NCI-H524 (cell line): ENCODE data around the gene TUT4.

ENCODE experiments used
- DNase-seq, 2 experiments: peaks; one replicate each; lab custom pipeline; 2025; lab: John Stamatoyannopoulos, UW

Gene TUT4

DNA sequence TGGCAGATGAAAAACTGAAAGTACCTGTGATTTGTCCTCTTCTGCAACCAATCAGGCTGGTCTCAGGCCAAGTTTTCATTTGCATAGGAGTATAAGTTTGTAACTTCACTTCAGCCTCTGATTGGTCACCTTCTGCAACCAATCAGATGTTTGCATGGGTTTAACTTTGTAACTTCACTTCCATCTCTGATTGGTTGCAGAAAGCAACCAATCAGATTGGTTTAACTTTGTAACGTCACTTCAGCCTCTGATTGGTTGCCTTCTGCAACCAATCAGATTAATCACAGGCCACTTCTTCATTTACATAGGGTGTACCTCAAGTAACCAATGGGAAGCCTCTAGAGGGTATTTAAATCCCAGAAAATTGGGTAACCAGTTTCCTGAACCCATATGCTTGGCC is 18.9 kb upstream of the TUT4 start:
- no peak for DNase-seq

DNA sequence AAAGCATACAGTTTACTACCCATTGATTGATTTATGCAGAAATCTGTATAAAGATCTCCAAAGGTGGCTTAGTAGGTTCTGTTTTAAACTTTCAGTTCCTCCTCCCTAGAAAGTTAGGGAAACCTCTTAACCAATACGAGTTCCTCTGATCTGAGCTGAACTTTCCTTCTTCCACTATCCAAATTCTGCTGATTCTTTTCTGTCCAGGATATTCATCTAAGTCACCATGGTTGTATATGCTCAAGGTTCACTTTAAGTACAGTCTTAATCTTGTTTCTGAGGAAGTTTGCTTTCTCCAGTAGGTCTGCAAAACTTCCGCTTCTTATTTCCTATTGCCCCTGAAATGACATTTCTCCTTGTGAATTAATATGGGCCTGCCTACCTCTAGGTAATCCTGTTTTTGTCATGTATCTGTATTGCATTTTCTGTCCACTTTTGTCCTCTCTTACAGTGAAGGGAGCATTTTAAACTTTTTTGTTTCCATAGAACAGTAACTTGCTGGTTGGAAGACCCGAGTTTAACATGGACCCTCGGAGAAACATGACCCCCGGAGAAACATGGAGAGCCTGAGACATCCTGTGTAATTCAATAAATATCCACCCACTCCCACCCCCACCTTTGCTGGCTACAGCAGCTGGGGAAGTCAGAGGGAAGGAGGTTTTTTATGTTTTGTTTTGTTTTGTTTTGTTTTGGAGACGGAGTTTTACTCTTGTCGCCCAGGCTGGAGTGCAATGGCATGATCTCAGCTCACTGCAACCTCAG is 16.7 kb upstream of the TUT4 start:
- no peak for DNase-seq

DNA sequence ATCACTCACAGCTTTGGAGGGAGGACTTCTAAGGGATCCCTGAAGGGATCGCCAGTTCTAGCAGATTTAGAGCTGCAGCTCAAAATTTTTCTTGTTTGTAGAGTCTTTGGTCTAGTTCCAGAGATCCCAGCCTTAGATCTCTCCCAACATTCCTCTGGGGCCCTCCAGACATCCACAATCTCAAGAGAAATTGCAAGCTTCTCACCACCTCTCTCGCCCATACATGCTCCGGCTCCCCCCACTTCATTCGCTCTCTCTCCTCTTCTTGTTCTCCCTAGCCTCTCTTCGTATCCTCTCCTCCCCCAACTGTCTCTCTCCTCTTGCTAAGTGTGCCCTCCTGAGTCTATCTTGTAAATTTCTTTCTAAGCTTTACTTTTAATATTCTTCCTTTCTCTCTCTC is 15.1 kb upstream of the TUT4 start:
- DNase-seq = no peak

DNA sequence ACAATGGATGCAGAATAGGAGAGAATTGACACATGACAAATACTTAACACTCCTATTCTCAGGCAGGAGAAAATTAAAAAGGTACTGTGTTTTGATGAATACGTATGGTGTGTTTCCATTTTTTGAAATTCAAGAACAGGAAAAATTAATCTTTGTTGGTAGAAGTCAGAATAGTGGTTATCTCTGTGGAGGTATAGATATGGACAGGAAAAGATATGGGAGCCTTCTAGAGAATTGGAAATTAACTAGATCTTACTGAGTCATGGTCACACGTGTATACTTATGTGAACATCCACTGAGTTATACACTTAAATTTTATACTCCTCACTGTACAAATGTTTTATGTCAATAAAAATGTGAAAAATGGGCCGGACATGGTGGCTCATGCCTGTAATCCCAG is 9.9 kb upstream of the TUT4 start:
- no peak for DNase-seq

DNA sequence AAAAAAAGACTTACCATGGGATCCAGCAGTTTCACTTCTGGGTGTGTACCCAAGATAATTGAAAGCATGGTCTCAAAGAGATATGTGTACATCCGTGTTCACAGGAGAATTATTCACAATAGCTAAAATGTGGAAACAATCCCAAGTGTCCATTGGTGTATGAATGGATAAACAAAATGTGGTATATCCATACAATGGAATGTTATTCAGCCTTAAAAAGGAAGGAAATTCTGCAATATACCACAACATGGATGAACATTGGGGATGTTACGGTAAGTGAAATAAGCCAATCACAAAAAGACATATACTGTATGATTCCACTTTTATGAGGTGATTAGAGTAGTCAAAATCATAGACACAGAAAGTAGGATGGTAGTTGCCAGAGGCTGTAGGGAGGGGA is 7.0 kb upstream of the TUT4 start:
- DNase-seq = no peak

DNA sequence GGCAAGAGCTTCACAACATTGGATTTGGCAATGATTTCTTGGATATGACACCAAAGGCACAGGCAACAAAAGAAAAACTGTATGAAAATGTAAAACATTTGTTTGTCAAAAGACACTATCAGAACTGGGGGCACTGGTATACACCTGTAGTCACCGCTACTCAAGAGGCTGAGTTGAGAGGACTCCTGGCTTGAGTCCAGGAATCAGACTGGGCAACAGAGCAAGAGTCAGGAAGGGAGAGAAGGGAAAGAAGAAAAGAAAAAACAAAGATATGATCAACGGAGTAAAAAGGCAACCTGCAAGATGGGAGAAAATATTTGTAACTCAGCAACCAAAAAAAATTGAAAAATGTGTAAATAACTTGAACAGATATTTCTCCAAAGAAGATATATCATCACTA is 6.0 kb upstream of the TUT4 start:
- DNase-seq = no peak

DNA sequence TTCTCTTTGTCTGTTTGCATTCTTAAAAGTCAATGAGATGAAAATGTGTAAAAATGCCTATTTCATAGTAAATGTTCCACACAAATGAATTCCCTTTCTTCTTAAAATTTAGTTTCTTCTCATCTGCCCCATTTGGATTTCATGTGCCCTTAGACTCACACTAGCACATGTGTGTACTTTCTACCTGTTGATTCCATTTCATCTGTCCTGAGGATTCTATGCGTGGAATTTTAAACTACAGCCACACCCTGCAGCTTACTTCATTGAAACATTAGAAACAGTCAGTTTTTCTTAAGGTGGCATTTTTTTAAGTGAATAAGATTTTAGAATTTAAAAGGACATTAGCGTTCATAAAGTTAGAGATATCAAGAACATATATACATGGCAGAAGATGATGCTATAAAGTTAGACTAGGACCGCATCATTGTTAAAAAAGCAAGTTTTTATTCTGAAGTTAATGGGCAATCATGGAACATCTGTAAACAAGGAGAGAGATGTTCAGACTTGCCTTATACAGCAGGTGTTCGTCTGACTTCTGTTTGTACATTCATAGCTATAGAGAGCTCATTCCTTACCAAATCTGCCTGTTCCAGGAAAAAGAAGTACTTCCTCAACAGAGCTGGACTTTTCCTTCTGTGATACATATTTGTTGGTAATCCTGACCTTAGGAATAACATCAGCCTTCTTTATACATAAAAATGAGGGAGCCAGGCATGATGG is 3.9 kb upstream of the TUT4 start:
- DNase-seq = no peak

DNA sequence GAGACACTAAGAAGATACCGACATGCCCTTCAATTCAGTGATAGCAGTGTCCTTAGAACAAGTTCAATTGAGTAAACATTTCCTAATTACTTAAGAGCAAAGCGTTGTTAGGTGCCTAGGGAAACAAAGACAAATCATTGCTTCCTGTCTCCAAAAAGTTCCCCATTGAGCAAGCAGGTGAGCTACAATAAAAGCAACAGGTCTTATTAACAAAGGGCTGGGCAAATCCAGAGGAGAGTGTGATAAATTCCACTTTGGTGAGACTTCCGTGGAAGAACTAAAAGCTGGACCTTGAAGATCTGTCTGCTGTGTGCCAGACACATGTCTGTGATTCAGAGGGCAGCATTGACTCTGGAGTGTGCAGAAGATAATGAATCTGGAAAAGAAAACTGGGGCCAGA is 1.9 kb upstream of the TUT4 start:
- DNase-seq = no peak

DNA sequence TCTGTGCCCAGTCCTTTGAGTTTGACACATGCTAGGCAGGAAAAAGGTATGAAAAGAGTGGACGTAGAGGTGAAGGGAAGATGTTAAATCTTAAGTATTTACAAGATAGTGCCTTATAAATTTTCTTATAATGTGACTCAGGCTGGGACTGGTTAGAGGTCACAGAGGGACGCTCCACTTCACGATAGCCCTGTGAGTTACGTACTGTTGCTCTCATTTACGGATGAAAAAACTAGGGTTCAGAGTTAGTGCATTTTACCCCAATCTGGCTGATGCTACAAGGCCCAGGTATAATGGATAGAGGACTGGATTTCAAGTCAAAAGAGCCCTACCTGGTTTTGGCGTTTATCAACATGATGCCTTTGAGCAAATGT is 1.4 kb upstream of the TUT4 start:
- DNase-seq = no peak

DNA sequence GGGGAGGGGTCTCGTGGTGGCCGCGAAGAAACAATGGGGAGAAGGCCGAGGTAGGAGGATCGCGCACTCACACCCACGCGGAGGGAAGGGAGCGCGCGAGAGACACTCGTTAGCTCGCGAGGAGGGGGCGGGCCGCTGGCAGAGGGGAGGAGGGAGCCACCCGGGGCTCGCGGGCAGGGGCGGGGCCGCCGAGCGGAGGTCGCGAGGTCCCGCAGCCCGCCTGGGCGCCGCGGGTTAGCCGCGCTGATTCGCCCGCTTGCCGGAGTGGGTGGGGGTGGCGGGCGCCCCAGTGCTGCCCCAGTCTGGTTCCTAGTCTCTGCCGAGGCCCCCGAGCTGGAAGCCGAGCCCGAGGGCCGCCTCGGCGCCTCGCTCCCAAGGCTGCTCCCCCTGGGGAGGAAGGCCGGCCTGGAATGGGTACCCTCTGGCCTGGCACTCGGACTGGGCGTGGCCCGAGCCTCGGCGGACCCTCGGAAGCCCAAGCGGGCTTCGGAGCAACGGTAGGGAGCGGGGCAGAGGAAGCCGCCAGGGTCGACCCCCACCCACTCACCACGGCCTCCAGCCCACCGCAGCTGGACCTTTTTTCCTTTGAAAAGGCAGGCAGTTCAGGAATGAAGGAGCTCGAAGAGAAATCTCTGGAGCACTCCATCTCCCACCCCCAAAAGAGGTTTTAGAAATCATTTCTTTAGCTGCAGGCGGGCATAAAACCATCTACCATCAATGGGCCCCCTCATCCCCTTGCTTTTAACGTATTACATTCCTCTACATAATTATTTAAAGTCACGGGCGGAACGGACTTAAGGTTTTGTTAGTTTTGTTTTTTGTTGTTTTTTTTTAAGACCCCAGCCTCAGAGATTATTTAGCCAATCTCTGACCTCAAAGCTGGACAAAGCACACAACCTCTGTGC is 722 bp upstream of the TUT4 start:
- DNase-seq = peak; percentile 43 to 78

DNA sequence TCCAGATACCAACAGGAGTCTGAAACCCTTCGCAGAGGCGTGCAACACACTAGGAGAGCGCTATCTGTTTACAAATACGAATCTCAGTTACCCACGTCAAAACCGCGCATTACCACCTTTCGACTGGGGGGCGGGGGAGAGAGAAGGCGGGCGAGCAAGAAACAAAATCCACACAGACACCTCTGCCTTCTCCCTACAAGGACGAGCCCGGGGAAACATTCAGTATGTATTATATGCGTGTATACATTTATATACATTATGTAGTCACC is 722 bp downstream of the TUT4 start:
- DNase-seq = peak; percentile 39 to 44

DNA sequence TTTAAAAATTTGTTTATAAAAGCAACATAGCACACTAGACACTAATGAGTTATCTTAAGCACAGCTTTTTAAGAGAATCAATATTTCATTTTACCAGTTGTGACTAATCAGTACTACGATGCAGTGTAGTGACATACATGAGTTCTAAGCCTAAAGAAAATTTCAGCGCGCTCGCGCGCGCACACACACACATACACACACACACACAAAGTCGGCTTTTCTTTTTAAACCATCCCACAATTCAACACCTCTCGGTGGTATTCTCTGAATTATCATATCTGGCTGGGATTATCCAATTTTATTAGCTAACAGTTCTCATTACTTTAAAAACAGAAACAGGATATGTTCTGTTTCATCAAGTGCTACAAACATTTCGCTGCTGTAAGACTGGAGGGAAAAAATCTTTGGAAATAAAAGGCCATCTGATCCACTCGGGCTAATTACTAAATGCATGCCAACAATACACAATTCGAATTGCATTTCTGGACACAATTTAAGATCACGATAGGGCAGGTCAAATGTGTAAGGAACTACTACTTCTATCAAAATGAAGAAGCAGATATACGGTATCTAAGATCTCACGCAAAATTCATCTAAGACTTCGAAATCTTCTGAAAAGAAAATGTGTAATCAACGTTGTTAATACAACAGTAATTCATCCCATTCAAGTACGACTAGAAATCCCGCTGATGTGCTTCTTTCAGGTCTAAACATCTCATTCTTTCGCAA is 1.2 kb downstream of the TUT4 start:
- peak; percentile 4 to 43 for DNase-seq

DNA sequence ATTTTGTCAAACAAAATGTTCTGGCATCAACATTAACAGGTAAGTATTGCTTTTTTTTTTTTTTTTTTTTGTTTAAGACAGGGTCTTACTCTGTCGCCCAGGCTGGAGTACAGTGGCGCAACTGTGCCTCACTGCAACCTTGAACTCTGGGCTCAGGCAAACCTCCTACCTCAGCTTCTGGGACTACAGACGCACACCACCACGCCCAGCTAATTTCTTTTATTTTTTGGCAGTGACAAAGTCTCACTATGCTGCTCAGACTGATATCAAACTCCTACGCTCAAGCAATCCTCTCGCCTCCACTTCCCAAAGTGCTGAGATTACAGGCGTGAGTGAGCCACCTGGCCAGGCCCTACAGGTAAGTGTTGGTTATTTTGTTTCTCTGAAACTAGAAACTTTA is 2.4 kb downstream of the TUT4 start:
- DNase-seq = no peak

DNA sequence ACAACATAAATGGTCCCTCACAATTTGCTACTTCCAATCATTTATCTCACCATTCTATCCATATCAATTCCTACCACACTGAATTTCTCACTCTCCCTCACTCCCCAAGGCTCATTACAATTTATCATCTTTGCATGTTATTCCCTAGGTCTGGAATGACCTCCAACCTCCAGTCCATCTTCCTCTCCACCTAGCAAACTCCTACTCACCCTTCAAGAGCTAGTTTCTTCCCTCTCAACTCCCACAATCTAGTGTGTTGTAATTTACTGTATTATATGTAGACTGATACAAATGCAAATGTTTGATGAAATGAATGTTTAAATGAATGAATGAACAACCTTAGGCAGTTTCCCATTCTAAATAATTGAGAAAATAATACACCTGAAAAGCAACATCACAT is 3.6 kb downstream of the TUT4 start:
- DNase-seq = no peak

DNA sequence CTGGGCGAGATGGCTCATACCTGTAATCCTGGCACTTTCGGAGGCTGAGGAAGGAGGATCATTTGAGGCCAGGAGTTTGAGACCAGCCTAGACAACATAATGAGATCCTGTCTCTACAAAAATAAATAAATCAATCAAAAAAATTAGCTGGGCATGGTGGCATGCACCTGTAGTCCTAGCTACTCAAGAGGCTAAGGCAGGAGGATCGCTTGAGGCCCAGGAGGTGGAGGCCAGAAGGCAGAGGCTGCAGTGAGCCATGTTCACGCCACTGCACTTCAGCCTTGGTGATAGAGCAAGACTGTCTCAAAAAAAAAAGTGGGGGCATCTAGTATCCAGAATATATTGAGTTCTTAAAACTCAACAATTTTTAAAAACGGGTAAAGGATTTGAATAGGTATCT is 6.0 kb downstream of the TUT4 start:
- DNase-seq = no peak

DNA sequence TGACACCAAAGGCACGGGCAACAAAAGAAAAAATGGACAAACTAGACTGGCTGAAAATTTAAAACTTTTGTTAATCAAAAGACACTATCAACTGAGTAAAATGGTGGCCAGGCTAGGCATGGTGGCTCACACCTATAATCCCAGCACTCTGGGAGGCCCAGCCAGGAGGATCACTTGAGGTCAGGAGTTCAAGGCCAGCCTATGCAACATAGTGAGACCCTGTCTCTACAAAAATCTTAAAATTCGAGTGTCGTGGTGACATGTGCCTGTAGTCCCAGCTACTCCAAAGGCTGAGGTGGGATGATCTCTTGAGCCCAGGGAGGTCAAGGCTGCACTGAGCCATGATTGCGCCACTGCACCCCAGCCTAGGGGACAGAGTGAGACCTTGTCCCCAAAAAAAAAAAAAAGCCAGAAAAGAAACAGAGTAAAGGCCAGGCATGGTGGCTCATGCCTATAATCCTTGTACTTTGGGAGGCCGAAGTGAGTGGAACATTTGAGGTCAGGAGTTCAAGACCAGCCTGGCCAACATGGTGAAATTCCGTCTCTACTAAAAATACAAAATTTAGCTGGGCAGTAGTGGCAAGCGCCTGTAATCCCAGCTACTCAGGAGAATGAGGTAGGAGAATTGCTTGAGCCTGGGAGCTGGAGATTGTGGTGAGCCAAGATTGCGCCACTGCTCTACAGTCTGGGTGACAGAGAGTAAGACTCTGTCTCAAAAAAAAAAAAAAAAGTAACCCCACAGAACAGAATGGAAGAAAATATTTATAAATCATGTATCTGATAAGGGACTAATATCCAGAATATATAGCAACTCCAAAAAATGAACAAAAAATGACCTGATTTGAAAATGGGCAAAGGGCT is 8.0 kb downstream of the TUT4 start:
- DNase-seq = no peak

DNA sequence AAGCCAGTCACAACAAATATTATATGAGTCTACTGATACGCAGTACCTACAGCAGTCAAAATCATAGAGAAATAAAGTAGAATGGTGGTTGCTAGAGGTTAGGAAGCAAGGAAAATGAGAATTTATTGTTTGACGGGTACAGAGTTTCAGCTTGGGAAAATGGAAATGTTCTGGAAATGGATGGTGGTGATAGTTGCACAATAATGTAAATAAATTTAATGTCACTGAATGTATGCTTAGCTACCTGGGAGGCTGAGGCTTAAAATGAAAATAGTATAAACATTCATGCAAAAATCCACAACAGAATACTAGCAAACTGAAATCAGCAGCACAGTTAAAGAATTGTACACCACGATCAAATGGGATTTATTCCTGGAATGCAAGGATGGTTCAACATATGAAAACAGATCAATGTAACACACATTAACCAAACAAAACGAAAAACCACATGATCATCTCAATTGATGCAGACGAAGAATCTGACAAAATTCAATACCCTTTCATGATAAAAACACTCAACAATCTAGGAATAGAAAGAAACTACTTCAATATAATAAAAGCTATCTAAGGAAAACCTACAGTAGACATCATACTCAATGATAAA is 10.7 kb downstream of the TUT4 start:
- no peak for DNase-seq

DNA sequence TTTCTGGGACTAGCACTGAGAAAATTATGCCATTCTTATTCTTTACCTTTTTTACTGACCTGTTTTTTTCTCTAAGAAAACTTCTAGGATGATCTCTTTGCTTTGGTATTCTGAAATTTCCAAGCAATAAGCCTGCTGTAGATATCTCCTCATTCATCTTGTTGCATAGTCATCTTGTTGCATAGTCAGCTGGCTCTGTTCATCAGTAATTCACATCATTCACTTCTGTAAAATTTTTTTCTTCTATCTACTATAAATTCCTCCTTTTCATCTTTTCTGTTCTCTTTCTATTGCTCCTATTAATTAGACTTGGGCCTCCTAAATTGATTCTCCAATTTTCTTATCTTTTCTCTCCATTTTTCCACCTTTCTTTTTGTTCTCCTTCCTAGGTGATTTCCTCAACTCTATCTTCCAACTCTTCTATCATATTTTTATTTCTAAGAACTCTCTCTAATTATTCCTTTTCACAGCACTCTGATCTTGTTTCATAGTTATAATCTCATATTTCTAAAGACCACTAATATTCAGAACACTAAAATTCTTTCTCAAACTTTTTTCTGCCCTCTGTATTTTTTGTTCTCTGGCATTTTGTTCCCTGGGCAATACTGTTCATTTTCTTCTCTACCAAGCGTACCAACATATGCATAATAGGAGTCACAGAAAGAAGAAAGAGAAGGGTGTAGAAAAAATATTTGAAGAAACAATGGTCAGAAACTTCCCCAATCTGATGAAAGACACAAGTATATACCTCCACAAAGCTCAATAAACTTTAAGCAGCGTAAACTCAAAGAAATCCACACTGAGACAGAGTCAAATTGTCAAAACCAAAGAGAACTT is 17.7 kb downstream of the TUT4 start:
- DNase-seq = no peak

DNA sequence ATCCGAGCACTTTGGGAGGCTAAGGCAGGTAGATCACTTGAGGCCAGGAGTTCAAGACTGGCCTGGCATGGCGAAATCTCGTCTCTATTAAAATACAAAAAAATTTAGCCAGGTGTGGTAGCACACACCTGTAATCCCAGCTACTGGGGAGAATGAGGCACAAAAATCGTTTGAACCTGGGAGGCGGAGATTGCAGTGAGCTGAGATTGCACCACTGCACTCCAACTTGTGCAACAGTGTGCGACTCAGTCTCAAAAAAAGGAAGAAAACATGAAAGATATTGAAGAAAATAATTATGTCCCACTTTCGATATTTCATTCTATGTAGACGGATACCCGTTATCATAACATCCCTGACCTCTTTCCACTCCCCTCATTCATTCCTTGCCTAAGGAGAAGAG is 19.2 kb downstream of the TUT4 start:
- no peak for DNase-seq

DNA sequence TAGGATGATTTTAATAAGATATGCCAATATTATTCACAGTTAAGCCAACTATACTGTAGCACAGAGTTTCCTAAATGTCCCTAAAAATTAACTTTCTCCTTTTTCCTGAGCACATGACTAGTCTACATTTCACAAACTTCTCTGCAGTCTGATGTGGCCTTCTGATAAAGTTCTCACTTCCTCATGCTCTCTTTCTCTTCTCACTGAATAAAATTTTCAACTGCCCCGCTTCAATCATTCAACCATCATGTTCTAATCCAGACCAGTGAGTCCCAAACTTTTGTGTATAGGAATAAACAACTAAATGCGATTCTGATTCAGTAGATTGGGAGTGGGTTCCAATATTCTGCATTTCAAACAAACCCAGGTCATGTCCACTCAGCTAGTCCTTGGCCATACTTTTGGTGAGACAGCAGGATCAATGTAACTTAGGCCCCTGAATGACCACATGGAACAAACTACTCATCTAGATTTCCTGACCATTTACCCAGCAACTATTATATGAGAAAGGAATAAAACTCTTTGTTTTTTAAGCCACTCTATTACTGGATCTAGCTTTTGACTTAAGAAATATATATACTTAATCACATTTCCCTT is 20.1 kb downstream of the TUT4 start:
- no peak for DNase-seq
